CD8-positive, alpha-beta memory T cell (primary cell): ENCODE results near the gene COLQ. TPM values are rescaled to one million over a fixed set of nuclear protein-coding genes. Genes with fewer than 3 reads are reported as not detected.
"Not testable (repeated sequence)": the region's sequence is repeated elsewhere in the genome, so short reads cannot be mapped to it uniquely, and the experiment has no call there.

ENCODE experiments used
- CTCF ChIA-PET: fragments of 350-600 bp; sonication (Branson Sonifier 250); formaldehyde crosslinking; loops from one replicate; lab custom pipeline; 2021; ENCODE audit warnings: antibody characterized with exemption; lab: Charles Lee
- POLR2A ChIA-PET: fragments of 350-600 bp; sonication (Branson Sonifier 250); formaldehyde crosslinking; loops from one replicate; lab custom pipeline; 2021; ENCODE audit warnings: antibody characterized with exemption; lab: Charles Lee
- DNase-seq, 5 donors: peaks; one replicate each; pipeline versions ENCODE4 v3.0.0 to v3.0.0-alpha.2; 2020 to 2022; ENCODE audit warnings: mixed read lengths in 1 of 5
- H3K27ac ChIP-seq: one replicate; pipeline ENCODE4 v1.7.0; 2013; ENCODE audit warnings: low read depth, mild to moderate bottlenecking, low read length, moderate library complexity
- H3K27me3 ChIP-seq: 2 replicates; pipeline ENCODE4 v1.7.0; 2013; ENCODE audit warnings: low read length, mild to moderate bottlenecking; ENCODE audit not compliant: insufficient read depth, poor library complexity, severe bottlenecking
- H3K36me3 ChIP-seq: 2 replicates; pipeline ENCODE4 v1.7.0; 2013; ENCODE audit warnings: mild to moderate bottlenecking, low read length, moderate library complexity; ENCODE audit not compliant: insufficient read depth
- H3K4me1 ChIP-seq: 2 replicates; pipeline ENCODE4 v1.7.0; 2013; ENCODE audit warnings: mild to moderate bottlenecking, low read length, moderate library complexity; ENCODE audit not compliant: insufficient read depth
- H3K4me3 ChIP-seq: 2 replicates; pipeline ENCODE4 v1.7.0; 2013; ENCODE audit warnings: mild to moderate bottlenecking, low read length
- H3K9me3 ChIP-seq: 2 replicates; pipeline ENCODE4 v1.7.0; 2013; ENCODE audit warnings: mild to moderate bottlenecking, low read length
- H3K27ac Mint-ChIP-seq, 8 donors: one replicate each; pipeline ENCODE4 v1.8.0; 2020 to 2021; ENCODE audit warnings: mixed read lengths in 8 of 8, mild to moderate bottlenecking in 6 of 8, inconsistent platforms in 3 of 8, moderate library complexity in 3 of 8
- H3K27me3 Mint-ChIP-seq, 2 donors: one replicate each; pipeline ENCODE4 v1.8.0; 2020 to 2021; ENCODE audit warnings: mixed read lengths in 2 of 2, mild to moderate bottlenecking in 1 of 2, moderate library complexity in 1 of 2
- H3K36me3 Mint-ChIP-seq, 3 donors: one replicate each; pipeline ENCODE4 v1.8.0; 2020 to 2021; ENCODE audit warnings: mixed read lengths in 3 of 3, inconsistent platforms in 1 of 3, mild to moderate bottlenecking in 1 of 3
- H3K4me1 Mint-ChIP-seq, 3 donors: one replicate each; pipeline ENCODE4 v1.8.0; 2020 to 2021; ENCODE audit warnings: mixed read lengths in 3 of 3, inconsistent platforms in 1 of 3, mild to moderate bottlenecking in 1 of 3
- H3K4me3 Mint-ChIP-seq, 7 donors: one replicate each; pipeline ENCODE4 v1.8.0; 2020 to 2021; ENCODE audit warnings: mixed read lengths in 7 of 7, mild to moderate bottlenecking in 6 of 7, moderate library complexity in 4 of 7, inconsistent platforms in 2 of 7
- H3K9me3 Mint-ChIP-seq, 5 donors: one replicate each; pipeline ENCODE4 v1.8.0; 2020 to 2022; ENCODE audit warnings: mixed read lengths in 5 of 5, mild to moderate bottlenecking in 3 of 5, moderate library complexity in 2 of 5, inconsistent platforms in 1 of 5
- polyA plus RNA-seq: library from polyadenylated mRNA; unstranded; fragments of 300-500 nt; fragmentation: Illumina TruSeq; gene quantifications from one replicate; pipeline ENCODE4 v1.2.3, GENCODE V29; 2021
- total RNA-seq, 2 experiments: library from RNA; stranded (reverse); gene quantifications; one replicate each; pipeline ENCODE4 v1.2.3, GENCODE V29; 2021

COLQ gene
- total and polyA plus RNA-seq, 3 experiments from 2014 or later: 1.1 to 17.3 (median 1.6) TPM

GRCh38 chr3:15410966-15411365, 110.5 kb downstream of the COLQ start:
- H3K4me3 Mint-ChIP-seq, H3K27me3 ChIP-seq, H3K36me3 ChIP-seq, DNase-seq, H3K27me3 Mint-ChIP-seq, H3K4me1 ChIP-seq, CTCF ChIA-PET, H3K9me3 Mint-ChIP-seq, H3K27ac Mint-ChIP-seq, H3K27ac ChIP-seq, H3K4me1 Mint-ChIP-seq, H3K4me3 ChIP-seq, H3K9me3 ChIP-seq, POLR2A ChIA-PET: not testable (repeated sequence)
- peaks cover 3 to 60% (median 22%) of the 10 kb centered on the region in 3 donors for H3K36me3 Mint-ChIP-seq

GRCh38 chr3:15409774-15410173, 111.7 kb downstream of the COLQ start:
- H3K4me1 Mint-ChIP-seq: peaks cover 0 to 5% (median 0%) of the 10 kb centered on the region in 3 donors
- CTCF ChIA-PET: no interaction called here

GRCh38 chr3:15409239-15409638, 112.3 kb downstream of the COLQ start:
- no peak overlapping the region for H3K27ac ChIP-seq
- Mint-ChIP-seq H3K4me1 (peaks cover 0 to 5% (median 0%) of the 10 kb centered on the region in 3 donors), H3K27me3 (no peaks in the 10 kb centered on the region), H3K36me3 (peaks cover 3 to 43% (median 11%) of the 10 kb centered on the region in 3 donors), H3K4me3 (no peak overlapping the region), H3K27ac (peak overlapping the region in 2 of 8 donors; percentile 41 to 68), H3K9me3 (no peaks in the 10 kb centered on the region)
- H3K9me3 ChIP-seq: no peaks in the 10 kb centered on the region
- H3K4me1 ChIP-seq: no peaks in the 10 kb centered on the region
- POLR2A ChIA-PET: no interaction called here
- H3K36me3 ChIP-seq: no peaks in the 10 kb centered on the region
- DNase-seq: no peak
- H3K27me3 ChIP-seq: no peaks in the 10 kb centered on the region
- no peak overlapping the region for H3K4me3 ChIP-seq
- CTCF ChIA-PET: no interaction called here

More at GRCh38 chr3:15409774-15410173, 111.7 kb downstream of the COLQ start:
- Histone ChIP-seq H3K27me3 (no peaks in the 10 kb centered on the region), H3K36me3 (no peaks in the 10 kb centered on the region), H3K9me3 (no peaks in the 10 kb centered on the region), H3K4me3 (no peak overlapping the region), H3K27ac (no peak overlapping the region), H3K4me1 (no peaks in the 10 kb centered on the region)
- H3K9me3 Mint-ChIP-seq: no peaks in the 10 kb centered on the region
- peaks cover 3 to 48% (median 11%) of the 10 kb centered on the region in 3 donors for H3K36me3 Mint-ChIP-seq
- H3K27ac Mint-ChIP-seq: peak overlapping the region in 2 of 8 donors; percentile 41 to 68
- no peak for DNase-seq
- H3K27me3 Mint-ChIP-seq: no peaks in the 10 kb centered on the region
- POLR2A ChIA-PET: no interaction called here
- H3K4me3 Mint-ChIP-seq: no peak overlapping the region

GRCh38 chr3:15405448-15406050, 116.0 kb downstream of the COLQ start:
- Mint-ChIP-seq H3K36me3 (peaks cover 0 to 18% (median 3%) of the 10 kb centered on the region in 3 donors), H3K27me3 (no peaks in the 10 kb centered on the region), H3K9me3 (no peaks in the 10 kb centered on the region), H3K27ac (peak overlapping the region in 3 of 8 donors; percentile 11 to 61 (median 29)), H3K4me1 (peaks cover 7 to 18% (median 9%) of the 10 kb centered on the region in 3 donors), H3K4me3 (no peak overlapping the region)
- peak in 2 of 5 donors; percentile 45 to 47 for DNase-seq
- no peak overlapping the region for H3K4me3 ChIP-seq
- no peaks in the 10 kb centered on the region for H3K36me3 ChIP-seq
- H3K9me3 ChIP-seq: no peaks in the 10 kb centered on the region
- CTCF ChIA-PET: interaction anchor here (0.7 to 3.9 kb wide), 23 partner anchors 9 to 290 kb away, joined by 3 to 56 read pairs (median 4); partner anchors contain the start of genes CAPN7 and SH3BP5
- H3K27me3 ChIP-seq: no peaks in the 10 kb centered on the region
- no peak overlapping the region for H3K27ac ChIP-seq
- H3K4me1 ChIP-seq: no peaks in the 10 kb centered on the region
- POLR2A ChIA-PET: interaction anchor here (1.1 to 1.2 kb wide), 2 partner anchors 138 to 201 kb away, joined by 3 read pairs; no protein-coding TSS in a partner anchor

GRCh38 chr3:15404767-15405166, 116.7 kb downstream of the COLQ start:
- Histone ChIP-seq H3K27me3 (no peaks in the 10 kb centered on the region), H3K9me3 (no peaks in the 10 kb centered on the region), H3K4me3 (no peak overlapping the region), H3K27ac (no peak overlapping the region), H3K4me1 (peaks cover 8% of the 10 kb centered on the region), H3K36me3 (no peaks in the 10 kb centered on the region)
- Mint-ChIP-seq H3K36me3 (peaks cover 0 to 14% (median 3%) of the 10 kb centered on the region in 3 donors), H3K4me1 (peaks cover 15 to 26% (median 17%) of the 10 kb centered on the region in 3 donors), H3K27ac (no peak overlapping the region), H3K4me3 (no peak overlapping the region), H3K27me3 (no peaks in the 10 kb centered on the region), H3K9me3 (no peaks in the 10 kb centered on the region)
- ChIA-PET POLR2A (interaction anchor here (1.1 to 1.2 kb wide), 2 partner anchors 137 to 200 kb away, joined by 3 read pairs; no protein-coding TSS in a partner anchor), CTCF (interaction anchor here (0.7 to 3.9 kb wide), 19 partner anchors 10 to 289 kb away, joined by 3 to 56 read pairs (median 4); partner anchors contain the start of genes CAPN7 and SH3BP5)
- no peak for DNase-seq

- ChIA-PET CTCF (interaction anchor here (0.9 to 1.8 kb wide), 4 partner anchors 71 to 202 kb away, joined by 3 to 8 read pairs (median 5); partner anchors contain the start of gene SH3BP5), POLR2A (interaction anchor here (0.6 kb wide), 1 partner anchor 140 kb away, joined by 3 read pairs; no protein-coding TSS in a partner anchor)
- Mint-ChIP-seq H3K9me3 (no peaks in the 10 kb centered on the region), H3K36me3 (peaks cover 0 to 8% (median 0%) of the 10 kb centered on the region in 3 donors), H3K27ac (peak overlapping the region in 1 of 8 donors; percentile 6), H3K27me3 (no peaks in the 10 kb centered on the region), H3K4me3 (no peak overlapping the region), H3K4me1 (peaks cover 23 to 34% (median 25%) of the 10 kb centered on the region in 3 donors)
- Histone ChIP-seq H3K9me3 (no peaks in the 10 kb centered on the region), H3K4me1 (peaks cover 15% of the 10 kb centered on the region), H3K36me3 (no peaks in the 10 kb centered on the region), H3K4me3 (no peak overlapping the region), H3K27ac (no peak overlapping the region), H3K27me3 (no peaks in the 10 kb centered on the region)
- no peak for DNase-seq
These were observed 117.5 kb downstream of the COLQ start for GRCh38 chr3:15403965-15404364.

- Histone ChIP-seq H3K4me1 (peaks cover 15% of the 10 kb centered on the region), H3K9me3 (no peaks in the 10 kb centered on the region), H3K4me3 (no peak overlapping the region), H3K27me3 (no peaks in the 10 kb centered on the region), H3K36me3 (no peaks in the 10 kb centered on the region), H3K27ac (no peak overlapping the region)
- H3K36me3 Mint-ChIP-seq: peaks cover 0 to 8% (median 0%) of the 10 kb centered on the region in 3 donors
- H3K9me3 Mint-ChIP-seq: no peaks in the 10 kb centered on the region
- no peak overlapping the region for H3K4me3 Mint-ChIP-seq
- no peak for DNase-seq
- ChIA-PET POLR2A (interaction anchor here (0.6 kb wide), 1 partner anchor 140 kb away, joined by 3 read pairs; no protein-coding TSS in a partner anchor), CTCF (interaction anchor here (0.9 to 1.8 kb wide), 2 partner anchors 136 to 201 kb away, joined by 4 to 8 read pairs; no protein-coding TSS in a partner anchor)
- H3K4me1 Mint-ChIP-seq: peaks cover 27 to 36% (median 27%) of the 10 kb centered on the region in 3 donors
- no peak overlapping the region for H3K27ac Mint-ChIP-seq
- H3K27me3 Mint-ChIP-seq: no peaks in the 10 kb centered on the region
These were observed 118.0 kb downstream of the COLQ start for GRCh38 chr3:15403495-15403894.

- Histone ChIP-seq H3K36me3 (no peaks in the 10 kb centered on the region), H3K27me3 (no peaks in the 10 kb centered on the region), H3K27ac (no peak overlapping the region), H3K9me3 (no peaks in the 10 kb centered on the region), H3K4me3 (no peak overlapping the region), H3K4me1 (peaks cover 15% of the 10 kb centered on the region)
- ChIA-PET CTCF (no interaction called here), POLR2A (no interaction called here)
- peaks cover 0 to 5% (median 0%) of the 10 kb centered on the region in 3 donors for H3K36me3 Mint-ChIP-seq
- peak overlapping the region in 1 of 8 donors; percentile 34 for H3K27ac Mint-ChIP-seq
- DNase-seq: no peak
- peaks cover 27 to 41% (median 31%) of the 10 kb centered on the region in 3 donors for H3K4me1 Mint-ChIP-seq
- H3K9me3 Mint-ChIP-seq: no peaks in the 10 kb centered on the region
- H3K4me3 Mint-ChIP-seq: peak overlapping the region in 3 of 7 donors; percentile 5 to 40 (median 17)
- H3K27me3 Mint-ChIP-seq: no peaks in the 10 kb centered on the region
These were observed 119.6 kb downstream of the COLQ start for GRCh38 chr3:15401936-15402335.
